Hematopoietic multipotent progenitor cell treated with erythropoietin and hydrocortisone succinate and interleukin-3 and kit ligand, for 6 days (in vitro differentiated cells): ENCODE results near the gene FOS.
"Not testable (repeated sequence)": the region's sequence is repeated elsewhere in the genome, so short reads cannot be mapped to it uniquely, and the experiment has no call there.

ENCODE experiments used
- DNase-seq: peaks from one replicate; pipeline ENCODE4 v3.0.0-alpha.2; 2015

The FOS gene

GRCh38 chr14:75295491-75296345, 17.1 kb downstream of the FOS start:
- peak; percentile 88 for DNase-seq

DNA sequence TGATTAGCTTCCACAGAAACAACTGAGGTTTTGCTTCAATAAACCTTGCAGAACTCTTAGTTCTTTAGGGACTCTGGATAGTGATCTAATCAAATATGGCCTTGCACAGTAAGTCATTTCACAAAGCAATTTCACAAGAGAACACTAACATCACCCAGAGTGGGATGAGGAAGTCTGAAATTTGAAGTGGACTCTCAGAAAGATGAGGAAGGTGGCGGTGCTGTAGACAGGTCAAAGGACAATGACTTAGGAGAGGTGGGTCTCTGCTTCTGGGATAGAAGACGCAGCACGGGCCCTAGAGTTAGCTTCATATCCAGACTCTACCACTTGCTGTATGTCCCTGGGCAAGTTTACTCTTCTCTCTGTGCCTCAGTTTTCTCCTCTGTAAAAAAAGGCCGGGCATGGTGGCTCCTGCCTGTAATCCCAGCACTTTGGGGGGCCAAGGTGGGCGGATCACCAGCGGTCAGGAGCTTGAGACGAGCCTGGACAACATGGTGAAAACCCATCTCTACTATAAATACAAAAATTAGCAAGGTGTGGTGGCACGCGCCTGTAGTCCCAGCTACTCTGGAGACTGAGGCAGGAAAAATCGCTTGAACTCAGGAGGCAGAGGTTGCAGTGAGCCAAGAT, 18.9 kb downstream of the FOS start:
- peak; percentile 71 for DNase-seq

DNA sequence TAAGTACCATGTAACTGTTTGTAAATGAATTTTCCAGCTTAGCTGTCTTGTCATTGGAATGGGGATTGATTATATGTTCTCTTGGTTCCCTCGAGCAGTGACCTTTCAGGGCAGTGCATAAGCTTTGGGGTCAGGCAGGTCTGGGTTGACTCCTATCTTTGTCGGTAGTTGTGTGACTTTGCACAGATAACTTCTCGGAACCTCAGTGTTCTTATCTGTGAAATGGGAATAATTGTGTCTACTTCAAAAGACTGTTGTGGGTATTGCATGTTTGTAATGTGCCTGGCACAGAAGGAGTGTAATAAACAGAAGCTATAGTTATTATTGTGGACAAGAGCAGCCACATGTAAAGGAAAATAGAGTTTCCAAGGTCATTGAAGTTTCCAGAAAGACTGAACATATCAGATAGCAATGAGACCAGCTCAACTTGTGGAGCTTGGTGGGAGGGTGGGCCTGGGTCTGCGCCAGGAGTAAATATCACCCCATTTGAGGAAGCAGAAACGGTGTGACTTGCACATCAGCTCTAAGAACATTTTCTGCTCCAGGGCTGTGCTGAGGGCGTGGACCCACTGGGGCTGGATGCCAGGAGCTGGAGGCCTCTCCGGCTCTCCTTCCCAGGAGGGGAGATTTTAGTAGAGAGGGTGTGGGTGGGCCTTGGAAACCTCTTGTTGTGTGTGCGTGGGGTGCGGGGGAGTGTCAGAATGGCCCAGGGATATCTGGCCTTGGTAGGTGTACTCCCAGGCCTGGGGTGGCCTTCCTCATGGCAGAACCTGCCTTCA, 19.7 kb downstream of the FOS start:
- peak; percentile 46 for DNase-seq

DNA sequence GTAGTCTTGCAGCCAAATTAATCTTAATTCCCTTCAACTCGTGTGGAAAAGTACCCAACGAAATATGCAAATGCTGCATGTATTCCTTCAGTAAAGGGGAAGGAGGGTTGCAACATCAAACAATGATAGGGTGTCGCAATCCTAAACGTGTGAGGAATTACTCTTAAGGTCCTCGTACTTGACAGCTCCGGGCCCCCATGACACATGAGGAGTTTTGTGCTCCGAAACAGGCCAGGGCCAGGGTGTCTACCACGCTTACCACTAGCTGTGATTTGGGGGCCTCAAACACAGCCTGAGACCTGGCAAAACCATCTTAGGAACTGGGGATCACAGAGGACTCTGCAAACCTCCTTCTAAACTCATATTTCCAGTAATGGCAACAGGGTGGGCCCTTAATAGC, 20.4 kb downstream of the FOS start:
- DNase-seq, result peak; percentile 78

DNA sequence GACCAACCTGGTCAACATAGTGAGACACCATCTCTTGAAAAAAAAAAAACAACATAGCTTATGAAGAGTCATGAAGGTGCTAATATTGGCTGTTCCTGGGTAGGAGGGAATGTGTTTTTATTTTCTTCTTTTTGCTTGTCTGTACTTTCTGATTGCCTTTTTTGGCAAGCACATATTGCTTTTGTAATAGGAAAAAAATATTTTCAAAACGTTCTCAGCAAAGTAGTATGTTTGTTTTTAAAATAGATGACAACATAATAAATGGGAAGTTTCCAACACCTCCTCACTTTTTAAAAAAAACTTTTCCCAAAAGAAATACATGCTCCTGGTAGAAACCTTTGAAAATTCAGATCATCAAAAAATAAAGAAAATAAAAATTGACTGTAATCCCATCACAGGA, 20.9 kb downstream of the FOS start:
- DNase-seq, result no peak

DNA sequence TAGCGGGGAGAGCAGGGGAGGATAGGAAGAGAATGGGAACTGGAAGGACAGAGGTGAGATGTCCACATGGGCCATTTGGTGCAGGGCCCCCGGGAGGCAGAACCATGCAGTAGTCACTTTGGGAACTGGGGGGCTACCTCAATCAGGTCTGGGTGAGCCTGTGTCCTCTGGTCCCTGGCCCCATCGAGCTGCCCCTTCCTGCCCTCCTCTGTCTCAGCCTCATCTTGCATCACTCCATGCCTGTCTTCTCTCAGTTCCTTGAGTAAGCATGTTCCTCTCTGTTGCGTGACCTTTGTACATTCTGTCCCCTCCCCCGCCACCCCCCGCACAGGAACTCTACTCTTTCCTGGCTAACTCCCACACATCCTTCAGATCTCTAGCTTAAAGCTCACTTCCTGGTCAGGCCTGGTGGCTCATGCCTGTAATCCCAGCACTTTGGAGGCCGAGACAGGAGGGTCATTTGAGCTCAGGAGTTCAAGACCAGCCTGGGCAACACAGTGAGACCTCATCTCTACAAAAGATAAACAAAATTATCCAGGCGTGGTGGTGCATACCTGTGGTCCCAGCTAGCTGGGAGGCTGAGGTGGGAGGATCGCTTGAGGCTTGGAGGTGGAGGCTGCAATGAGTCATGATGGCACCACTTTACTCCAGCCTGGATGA, 23.2 kb downstream of the FOS start:
- DNase-seq, result peak; percentile 56

DNA sequence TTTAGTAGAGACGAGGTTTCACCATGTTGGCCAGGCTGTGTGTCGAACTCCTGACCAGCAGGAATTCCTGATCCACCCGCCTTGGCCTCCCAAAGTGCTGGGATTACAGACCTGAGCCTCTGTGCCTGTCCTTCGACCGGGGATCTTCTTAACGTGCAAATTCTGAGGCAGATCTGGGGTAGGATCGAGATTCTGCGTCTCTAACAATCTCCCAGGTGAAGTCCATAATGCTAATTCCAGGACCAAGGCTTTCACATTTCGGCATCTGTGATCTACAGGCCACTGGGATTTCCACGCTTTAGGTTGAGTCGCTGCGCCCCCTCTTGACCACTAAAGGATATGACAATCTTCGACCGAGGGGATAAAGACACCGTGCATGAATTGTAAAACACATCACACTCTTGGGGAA, 24.8 kb downstream of the FOS start:
- DNase-seq, result peak; percentile 87

DNA sequence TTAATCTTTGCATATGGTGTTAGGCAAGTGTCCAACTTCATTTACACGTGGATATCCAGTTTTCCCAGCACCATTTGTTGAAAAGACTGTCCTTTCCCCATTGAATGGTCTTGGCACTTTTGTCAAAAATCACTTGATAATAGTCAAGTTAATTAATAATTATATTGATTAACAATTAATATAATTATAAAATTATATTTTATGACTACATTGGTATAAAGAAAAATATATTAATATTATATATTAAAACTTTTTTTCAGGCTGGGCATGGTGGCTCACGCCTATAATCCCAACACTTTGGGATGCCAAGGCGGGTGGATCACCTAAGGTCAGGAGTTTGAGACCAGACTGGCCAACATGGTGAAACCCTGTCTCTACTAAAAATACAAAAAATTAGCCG, 27.8 kb downstream of the FOS start:
- not testable (repeated sequence) for DNase-seq

DNA sequence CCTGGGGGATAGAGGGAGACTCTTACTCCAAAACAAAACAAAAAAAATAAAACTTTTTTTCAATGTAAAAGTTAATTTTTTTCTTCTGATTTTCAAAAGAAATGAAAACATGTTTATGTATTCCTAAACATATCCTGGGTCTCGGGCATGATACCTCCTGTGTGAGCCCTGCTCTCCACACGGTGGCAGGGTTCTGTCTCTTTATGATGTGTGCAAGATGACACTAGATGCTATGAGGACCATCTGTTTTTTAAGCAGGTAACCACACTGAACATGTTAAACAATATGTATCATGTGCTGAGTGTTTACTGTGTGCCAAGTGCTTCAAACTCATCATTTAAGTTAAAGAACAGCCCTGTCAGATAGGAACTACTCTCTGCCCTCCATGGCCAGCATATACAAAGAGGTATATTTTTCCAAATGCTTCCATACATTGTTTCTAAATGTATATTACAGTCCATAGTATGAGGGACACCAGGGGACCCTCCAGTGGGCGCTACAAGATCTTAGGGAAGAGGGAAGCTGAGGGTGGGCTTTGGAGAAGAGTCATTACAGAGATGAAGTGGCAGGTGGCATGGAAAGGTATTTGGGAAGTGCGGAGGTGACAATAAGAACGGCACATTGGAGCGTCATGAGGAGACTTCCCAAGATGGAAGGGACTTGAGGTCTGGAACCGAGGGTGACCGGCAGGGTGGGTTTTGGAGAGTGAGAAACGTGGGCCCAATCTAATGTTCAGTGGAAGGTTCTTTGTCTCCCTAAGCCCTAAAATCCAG, 28.5 kb downstream of the FOS start:
- DNase-seq, result peak; percentile 77

DNA sequence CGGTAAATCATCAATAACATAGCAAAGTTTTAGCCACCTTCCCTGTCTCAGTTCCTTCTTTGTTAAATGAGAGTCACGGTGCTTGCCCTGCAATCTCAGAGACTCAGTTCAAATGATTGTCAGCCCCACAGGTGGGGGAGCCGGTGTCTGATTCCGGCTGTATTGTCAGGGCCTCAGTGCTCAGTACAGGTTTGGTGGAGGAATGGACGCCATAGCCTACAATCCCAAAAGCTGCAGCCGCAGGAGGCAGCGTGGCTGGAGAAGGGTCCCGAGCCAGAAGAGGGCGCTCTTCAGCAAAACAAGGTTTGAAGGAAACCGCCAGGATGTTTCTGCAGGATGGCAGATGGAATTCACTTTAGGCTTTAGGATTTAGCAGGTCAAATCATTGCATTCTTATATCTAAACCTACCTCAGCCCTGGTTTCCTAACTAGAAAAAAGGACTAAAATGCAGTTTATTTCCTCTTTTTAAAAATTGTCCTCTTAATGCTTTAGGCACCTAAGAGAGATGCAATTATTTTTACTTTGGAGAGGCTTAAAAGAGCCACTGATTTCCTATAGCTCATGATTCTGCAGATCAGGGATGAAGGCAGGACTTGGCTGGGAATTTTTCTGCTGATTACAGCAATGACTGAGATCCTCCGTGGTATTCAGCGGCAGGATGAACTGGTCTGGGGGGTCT, 29.2 kb downstream of the FOS start:
- DNase-seq, result peak; percentile 91

DNA sequence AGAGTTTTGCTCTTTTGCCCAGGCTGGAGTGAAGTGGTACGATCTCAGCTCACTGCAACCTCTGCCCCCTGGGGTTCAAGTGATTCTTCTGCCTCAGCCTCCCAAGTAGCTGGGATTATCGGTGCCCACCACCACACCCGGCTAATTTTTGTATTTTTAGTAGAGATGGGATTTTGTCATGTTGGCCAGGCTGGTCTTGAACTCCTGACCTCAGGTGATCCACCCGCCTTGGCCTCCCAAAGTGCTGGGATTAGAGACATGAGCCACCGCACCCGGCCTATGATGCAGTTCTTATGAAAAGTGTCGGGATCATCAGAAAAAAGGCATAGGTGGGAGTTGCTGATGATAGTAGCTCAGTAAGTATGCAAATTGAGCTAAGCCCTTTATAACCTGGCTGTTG, 30.4 kb downstream of the FOS start:
- not testable (repeated sequence) for DNase-seq

GRCh38 chr14:75309561-75309960, 30.9 kb downstream of the FOS start:
- not testable (repeated sequence) for DNase-seq

DNA sequence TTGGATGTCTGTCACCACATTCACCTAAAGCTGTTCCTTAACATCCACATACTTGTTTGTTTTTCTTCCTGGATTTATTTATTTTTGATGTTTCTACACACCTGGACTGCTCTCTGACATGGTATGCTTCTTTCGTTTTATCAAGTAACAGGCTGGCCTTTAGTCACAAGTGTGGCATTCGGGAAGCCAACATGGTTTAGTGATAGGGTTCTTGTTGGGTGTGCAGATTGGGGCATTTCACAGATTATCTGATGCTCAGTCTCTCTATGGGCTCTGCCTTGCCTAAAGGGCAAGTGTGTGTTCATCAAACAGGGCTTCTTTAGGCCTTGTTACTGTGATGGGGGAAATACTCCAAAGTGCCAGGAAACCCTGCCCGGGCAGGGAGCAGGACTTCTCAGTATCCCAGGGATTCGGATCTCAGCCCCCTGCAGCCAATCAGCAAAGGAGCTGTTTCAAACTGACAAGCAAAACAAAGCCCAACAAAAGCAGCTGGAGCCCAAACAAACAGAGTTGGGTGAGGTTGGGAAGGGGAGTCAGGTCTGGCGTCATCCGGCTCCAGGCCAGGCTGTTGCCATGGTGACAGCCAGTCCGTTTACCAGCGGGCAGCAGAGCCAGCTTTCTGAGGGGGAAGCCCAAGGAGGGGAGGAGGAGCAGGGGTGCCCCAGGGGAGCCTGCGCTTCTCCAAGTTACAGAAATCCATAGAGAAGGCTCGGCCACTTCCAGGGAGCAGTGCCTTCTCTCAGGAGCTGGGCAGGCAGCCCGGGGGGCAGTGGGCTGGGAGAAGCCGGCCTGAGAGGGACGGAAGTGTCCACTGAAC, 31.9 kb downstream of the FOS start:
- peak; percentile 41 for DNase-seq

GRCh38 chr14:75311356-75311755, 32.7 kb downstream of the FOS start:
- DNase-seq, result no peak

- DNase-seq, result no peak
These were observed 33.7 kb downstream of the FOS start for GRCh38 chr14:75312341-75312740.

DNA sequence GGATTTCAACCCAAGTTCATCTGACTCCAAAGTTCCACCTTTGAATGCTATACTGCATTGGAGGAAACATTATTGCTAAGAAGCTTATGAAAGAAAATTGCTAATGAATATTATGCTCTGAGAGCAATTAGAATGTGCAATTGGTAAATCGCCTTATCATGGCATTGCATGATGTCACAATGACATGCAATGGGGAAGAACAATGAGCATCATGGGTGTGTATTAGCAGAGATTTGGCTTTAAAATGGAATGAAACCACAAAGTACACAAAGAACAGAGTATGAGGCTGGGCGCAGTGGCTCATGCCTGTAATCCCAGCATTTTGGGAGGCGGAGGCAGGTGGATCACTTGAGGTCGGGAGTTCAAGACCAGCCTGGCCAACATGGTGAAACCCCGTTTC, 34.7 kb downstream of the FOS start:
- DNase-seq, result no peak

GRCh38 chr14:75315144-75315543, 36.5 kb downstream of the FOS start:
- DNase-seq, result peak; percentile 62

DNA sequence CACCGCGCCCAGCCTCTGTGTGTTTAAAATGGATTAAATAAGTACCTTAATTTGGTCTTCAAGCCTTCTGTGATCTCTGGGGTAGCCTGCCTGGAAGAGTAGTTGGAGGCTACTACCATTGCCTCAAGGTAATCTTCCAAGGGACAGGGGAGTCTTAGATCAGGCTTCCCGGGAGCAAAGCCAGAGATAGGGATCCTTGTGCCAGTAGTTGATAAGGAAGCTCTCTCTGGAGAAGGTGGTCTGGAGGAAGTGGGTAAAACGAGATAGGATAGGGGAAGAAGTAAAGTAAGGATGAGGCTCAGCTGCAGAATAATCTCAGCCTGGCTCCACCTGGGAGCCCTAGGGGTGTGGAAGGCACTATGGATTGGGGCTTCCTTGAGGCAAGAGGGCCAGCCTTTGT, 38.5 kb downstream of the FOS start:
- no peak for DNase-seq

GRCh38 chr14:75318353-75318752, 39.7 kb downstream of the FOS start:
- no peak for DNase-seq

- DNase-seq, result no peak
These were observed 40.4 kb downstream of the FOS start for GRCh38 chr14:75319021-75319420.

GRCh38 chr14:75320196-75320595, 41.6 kb downstream of the FOS start:
- DNase-seq, result no peak
